Measurements from ENCODE around the gene MRPL17.

Gene MRPL17

DNA sequence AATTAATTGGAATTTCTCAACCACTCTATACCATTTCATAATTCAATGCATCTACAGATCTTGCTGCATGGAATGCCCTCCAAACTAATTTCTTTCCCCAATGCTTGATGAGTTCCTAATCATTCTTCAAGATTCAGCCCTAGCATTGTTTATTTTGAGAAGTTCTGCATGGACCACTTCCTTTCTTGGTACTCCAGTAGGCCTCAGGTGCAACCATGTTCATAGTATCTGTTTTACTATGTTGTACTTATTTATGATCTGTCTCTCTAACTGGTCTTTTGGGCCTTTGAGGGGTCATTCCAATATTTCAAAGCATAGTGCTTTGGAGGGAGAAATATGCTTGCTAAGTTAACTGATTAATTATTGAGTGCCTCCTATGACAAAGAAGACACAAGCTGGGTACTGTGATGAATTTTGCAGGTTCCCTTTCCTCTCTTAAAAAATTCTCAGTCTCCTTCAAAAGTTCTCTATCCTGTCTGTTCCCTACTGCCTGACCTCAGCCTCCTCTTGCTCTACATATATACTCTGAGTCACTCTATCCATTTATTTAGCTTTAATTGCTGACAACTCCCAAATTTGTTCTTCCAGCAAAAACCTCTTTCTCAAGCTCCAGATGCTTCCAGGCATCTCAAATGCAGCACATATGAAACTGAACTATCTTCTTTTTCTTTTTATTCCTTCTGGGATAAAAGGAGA, 9.5 kb downstream of the MRPL17 start:
- Histone ChIP-seq H3K9me3 (replicated peaks in 1 of 11) (no peaks in the 10 kb centered on the region), H3K4me1 (peaks cover 6 to 46% (median 12%) of the 10 kb centered on the region in 10 experiments; a peak in 18 of 20 replicates), H4K20me1 (no peaks in the 10 kb centered on the region), H3K4me2 (peak overlapping the region in 3 of 11 experiments; percentile 65 to 68 (median 67); a peak in 6 of 22 replicates), H3K27me3 (no peaks in the 10 kb centered on the region), H3K27ac (no peak overlapping the region), H3K9ac (no peak overlapping the region), H3K36me3 (0 out of 22 replicates have a peak, but pooled peaks cover 0 to 4% (median 0%) of the 10 kb centered on the region in 11 experiments), H3K4me3 (no peak overlapping the region)
- no peak for TF ChIP-seq Cebpa-rat (IDR thresholded peaks at IDR 0.05)

- H3K27me3 ChIP-seq = no peaks in the 10 kb centered on the region
- H3K4me3 ChIP-seq = no peak overlapping the region
- TF ChIP-seq Cebpa-rat (IDR thresholded peaks at IDR 0.05) = no peak
- no peaks in the 10 kb centered on the region for H3K36me3 ChIP-seq
- 0 out of 22 replicates have a peak, but pooled peaks cover 0 to 5% (median 0%) of the 10 kb centered on the region in 11 experiments for H3K9me3 ChIP-seq (replicated peaks in 1 of 11)
- H3K4me1 ChIP-seq = peaks cover 6 to 51% (median 18%) of the 10 kb centered on the region in 10 experiments; a peak in 18 of 20 replicates
- no peaks in the 10 kb centered on the region for H4K20me1 ChIP-seq
- H3K27ac ChIP-seq = no peak overlapping the region
- H3K4me2 ChIP-seq = peak overlapping the region in 5 of 11 experiments; percentile 10 to 68 (median 65); a peak in 7 of 22 replicates
- H3K9ac ChIP-seq = no peak overlapping the region
Observed at GRCh38 chr11:6671991-6672390, 11.1 kb downstream of the MRPL17 start.

- Histone ChIP-seq H3K4me1 (peaks cover 6 to 50% (median 18%) of the 10 kb centered on the region in 10 experiments; a peak in 18 of 20 replicates), H3K27me3 (no peaks in the 10 kb centered on the region), H3K4me3 (no peak overlapping the region), H3K9me3 (replicated peaks in 1 of 11) (0 out of 22 replicates have a peak, but pooled peaks cover 0 to 5% (median 0%) of the 10 kb centered on the region in 11 experiments), H3K9ac (no peak overlapping the region), H4K20me1 (no peaks in the 10 kb centered on the region), H3K4me2 (no peak overlapping the region), H3K36me3 (no peaks in the 10 kb centered on the region), H3K27ac (no peak overlapping the region)
- no peak for TF ChIP-seq Cebpa-rat (IDR thresholded peaks at IDR 0.05)
Observed at GRCh38 chr11:6670202-6670830, 12.8 kb downstream of the MRPL17 start.

- Histone ChIP-seq H3K4me3 (no peak overlapping the region), H3K4me1 (peaks cover 0 to 25% (median 10%) of the 10 kb centered on the region in 10 experiments; a peak in 10 of 20 replicates), H3K9me3 (replicated peaks in 1 of 11) (0 out of 22 replicates have a peak, but pooled peaks cover 0 to 5% (median 0%) of the 10 kb centered on the region in 11 experiments), H3K36me3 (no peaks in the 10 kb centered on the region), H3K27me3 (no peaks in the 10 kb centered on the region), H3K9ac (no peak overlapping the region; a peak in 1 of 22 replicates), H3K27ac (peak overlapping the region in 8 of 11 experiments; percentile 28 to 70 (median 54); a peak in 13 of 22 replicates), H4K20me1 (no peaks in the 10 kb centered on the region), H3K4me2 (peak overlapping the region in 5 of 11 experiments; percentile 3 to 28 (median 15); a peak in 3 of 22 replicates)
- TF ChIP-seq Cebpa-rat (IDR thresholded peaks at IDR 0.05) = no peak
Observed at GRCh38 chr11:6667733-6668374, 15.3 kb downstream of the MRPL17 start.

DNA sequence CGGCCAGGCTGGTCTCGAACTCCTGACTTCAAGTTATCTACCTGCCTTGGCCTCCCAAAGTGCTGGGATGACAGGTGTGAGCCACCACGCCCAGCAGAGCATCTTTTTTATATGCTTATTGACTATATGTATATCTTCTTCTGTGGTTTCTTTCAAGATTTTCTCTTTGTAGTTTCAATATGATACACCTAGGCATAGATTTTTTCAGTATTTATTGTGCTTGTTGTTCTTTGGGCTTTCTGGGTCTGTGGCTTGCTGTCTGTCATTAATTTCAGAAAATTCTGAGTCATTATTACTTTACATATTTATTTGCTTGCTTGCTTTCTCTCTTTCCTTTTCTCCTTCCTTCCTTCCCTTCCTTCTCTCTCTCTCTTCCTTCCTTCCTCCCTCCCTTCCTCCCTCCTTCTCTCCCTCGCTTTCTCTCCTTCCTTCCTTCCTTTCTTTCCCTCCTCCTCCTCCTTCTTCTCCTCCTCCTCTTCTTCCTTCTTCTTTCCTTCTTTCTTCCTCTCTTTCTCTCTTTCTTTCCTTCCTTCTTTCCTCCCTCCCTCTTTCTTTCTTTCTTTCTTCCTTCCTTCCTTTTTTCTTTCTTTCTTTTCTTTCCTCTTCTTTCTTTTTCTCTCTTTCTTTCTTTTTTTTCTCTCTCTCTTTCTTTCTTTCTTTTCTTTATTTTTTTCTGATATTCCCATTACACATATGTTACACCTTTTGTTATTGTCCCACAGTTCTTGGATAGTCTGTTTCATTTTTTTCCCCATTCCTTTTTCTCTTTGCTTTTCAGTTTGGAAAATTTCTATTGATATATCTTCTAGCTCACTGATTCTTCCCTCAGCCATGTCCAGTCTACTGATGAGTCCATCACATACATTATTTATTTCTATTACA, 16.6 kb downstream of the MRPL17 start:
- Histone ChIP-seq H3K27me3 (no peaks in the 10 kb centered on the region), H3K4me2 (no peak overlapping the region), H3K4me1 (peaks cover 0 to 12% (median 5%) of the 10 kb centered on the region in 10 experiments; a peak in 8 of 20 replicates), H3K4me3 (no peak overlapping the region), H3K27ac (peak overlapping the region in 1 of 11 experiments; percentile 53; a peak in 1 of 22 replicates), H3K9ac (no peak overlapping the region), H3K9me3 (replicated peaks in 1 of 11) (0 out of 22 replicates have a peak, but pooled peaks cover 0 to 5% (median 0%) of the 10 kb centered on the region in 11 experiments), H4K20me1 (no peaks in the 10 kb centered on the region), H3K36me3 (no peaks in the 10 kb centered on the region)
- no peak for TF ChIP-seq Cebpa-rat (IDR thresholded peaks at IDR 0.05)

- TF ChIP-seq Cebpa-rat (IDR thresholded peaks at IDR 0.05) = no peak
- H3K36me3 ChIP-seq = no peaks in the 10 kb centered on the region
- H3K27ac ChIP-seq = no peak overlapping the region
- no peaks in the 10 kb centered on the region for H3K27me3 ChIP-seq
- H3K9ac ChIP-seq = no peak overlapping the region
- 0 out of 22 replicates have a peak, but pooled peaks cover 0 to 5% (median 0%) of the 10 kb centered on the region in 11 experiments for H3K9me3 ChIP-seq (replicated peaks in 1 of 11)
- H3K4me2 ChIP-seq = no peak overlapping the region
- H3K4me1 ChIP-seq = peaks cover 0 to 10% (median 4%) of the 10 kb centered on the region in 10 experiments; a peak in 5 of 20 replicates
- H4K20me1 ChIP-seq = no peaks in the 10 kb centered on the region
- H3K4me3 ChIP-seq = no peak overlapping the region
Observed at GRCh38 chr11:6664551-6664950, 18.6 kb downstream of the MRPL17 start.

GRCh38 chr11:6663794-6664469, 19.2 kb downstream of the MRPL17 start:
- H3K4me3 ChIP-seq = no peak overlapping the region
- no peak for TF ChIP-seq Cebpa-rat (IDR thresholded peaks at IDR 0.05)
- H3K27me3 ChIP-seq = no peaks in the 10 kb centered on the region
- H3K36me3 ChIP-seq = no peaks in the 10 kb centered on the region
- no peaks in the 10 kb centered on the region for H4K20me1 ChIP-seq
- H3K9me3 ChIP-seq (replicated peaks in 1 of 11) = 0 out of 22 replicates have a peak, but pooled peaks cover 0 to 5% (median 0%) of the 10 kb centered on the region in 11 experiments
- H3K9ac ChIP-seq = no peak overlapping the region
- H3K27ac ChIP-seq = no peak overlapping the region
- peaks cover 0 to 10% (median 4%) of the 10 kb centered on the region in 10 experiments; a peak in 5 of 20 replicates for H3K4me1 ChIP-seq
- H3K4me2 ChIP-seq = no peak overlapping the region

GRCh38 chr11:6660712-6661111, 22.4 kb downstream of the MRPL17 start:
- no peaks in the 10 kb centered on the region for H3K9me3 ChIP-seq (replicated peaks in 1 of 11)
- peaks cover 3 to 20% (median 16%) of the 10 kb centered on the region in 11 experiments; a peak in 19 of 22 replicates for H3K27me3 ChIP-seq
- no peak overlapping the region for H3K4me3 ChIP-seq
- no peak overlapping the region for H3K27ac ChIP-seq
- H4K20me1 ChIP-seq = no peaks in the 10 kb centered on the region
- H3K9ac ChIP-seq = no peak overlapping the region
- H3K4me2 ChIP-seq = no peak overlapping the region
- H3K36me3 ChIP-seq = no peaks in the 10 kb centered on the region
- TF ChIP-seq Cebpa-rat (IDR thresholded peaks at IDR 0.05) = no peak
- H3K4me1 ChIP-seq = peaks cover 0 to 9% (median 0%) of the 10 kb centered on the region in 10 experiments; a peak in 5 of 20 replicates

All from BLaER1 treated with 17β-estradiol and CSF1 and Interleukin-3, amounts not matched to agents 10 nM and 100 nM (cell line).